Gastroesophageal sphincter (tissue), 4 donors: ENCODE measurements around the gene YPEL1. TPM values are rescaled to one million over a fixed set of nuclear protein-coding genes. Genes with fewer than 3 reads are reported as not detected.

Experiments
- ATAC-seq: fragments of 150-250 bp; one replicate; pipeline ENCODE4 v1.9.1; 2016; ENCODE audit warnings: mild to moderate bottlenecking, moderate library complexity
- H3K27ac ChIP-seq, 4 donors: fragments of 200-600 bp; sonication (generic) in 3 of 4; 1 replicate in 3 of 4; 2 replicates in 1 of 4; pipeline ENCODE4 v1.5.1; 2016 to 2019
- H3K27me3 ChIP-seq: fragments of 200-600 bp; sonication (generic); one replicate; pipeline ENCODE4 v1.5.1; 2019
- H3K36me3 ChIP-seq, 2 donors: fragments of 200-600 bp; sonication (generic); one replicate each; pipeline ENCODE4 v1.5.1; 2019; ENCODE audit warnings: control low read depth in 1 of 2
- H3K4me1 ChIP-seq, 3 donors: fragments of 200-600 bp; sonication (generic); 1 replicate in 2 of 3; 2 replicates in 1 of 3; pipeline ENCODE4 v1.5.1; 2016 to 2019; ENCODE audit warnings: control low read depth in 2 of 3
- H3K4me3 ChIP-seq, 2 donors: fragments of 200-600 bp; sonication (generic); one replicate each; pipeline ENCODE4 v1.5.1; 2019; ENCODE audit warnings: mild to moderate bottlenecking in 1 of 2, moderate library complexity in 1 of 2
- H3K9me3 ChIP-seq, 3 donors: fragments of 200-600 bp; sonication (generic); one replicate each; pipeline ENCODE4 v1.5.1; 2017 to 2019; ENCODE audit warnings: control low read depth in 2 of 3
- EP300 ChIP-seq: sonication (generic); formaldehyde crosslinking; IDR thresholded peaks from one replicate; pipeline ENCODE4 v1.6.1; 2017; ENCODE audit warnings: antibody characterized with exemption, mild to moderate bottlenecking
- POLR2A ChIP-seq, 2 donors: fragments of 450-650 bp; IDR thresholded peaks; one replicate each; pipeline ENCODE4 v1.6.1; 2017; ENCODE audit warnings: antibody characterized with exemption in 2 of 2, mild to moderate bottlenecking in 2 of 2, moderate library complexity in 1 of 2
- POLR2AphosphoS5 ChIP-seq: sonication (generic); formaldehyde crosslinking; IDR thresholded peaks from one replicate; pipeline ENCODE4 v1.6.1; 2017; ENCODE audit warnings: antibody characterized with exemption
- WGBS, 2 donors: methylation state at CpG; one replicate each; pipeline ENCODE4 v1.1.5; 2018; ENCODE audit warnings: low coverage in 1 of 2; 5-methylcytosine and 5-hydroxymethylcytosine counted together
- total RNA-seq, 4 donors: library from RNA; depleted of rRNA; stranded (reverse); fragments of >200 nt; gene quantifications; one replicate each; pipeline ENCODE4 v1.1.0, GENCODE V29; 2016
- TF ChIP-seq, protein P1 (sequence below), 4 experiments: fragments of 200-600 bp in 2 of 4; fragments of 450-650 bp in 2 of 4; sonication (generic) in 1 of 4; IDR thresholded peaks; one replicate each; pipeline ENCODE4 v1.5.1; 2017 to 2019; ENCODE audit warnings: antibody characterized with exemption in 4 of 4, mild to moderate bottlenecking in 2 of 4, moderate library complexity in 2 of 4

The YPEL1 gene
- total RNA-seq, 4 donors from 2014 or later, result 11.6 to 23.1 (median 15.8) TPM

DNA sequence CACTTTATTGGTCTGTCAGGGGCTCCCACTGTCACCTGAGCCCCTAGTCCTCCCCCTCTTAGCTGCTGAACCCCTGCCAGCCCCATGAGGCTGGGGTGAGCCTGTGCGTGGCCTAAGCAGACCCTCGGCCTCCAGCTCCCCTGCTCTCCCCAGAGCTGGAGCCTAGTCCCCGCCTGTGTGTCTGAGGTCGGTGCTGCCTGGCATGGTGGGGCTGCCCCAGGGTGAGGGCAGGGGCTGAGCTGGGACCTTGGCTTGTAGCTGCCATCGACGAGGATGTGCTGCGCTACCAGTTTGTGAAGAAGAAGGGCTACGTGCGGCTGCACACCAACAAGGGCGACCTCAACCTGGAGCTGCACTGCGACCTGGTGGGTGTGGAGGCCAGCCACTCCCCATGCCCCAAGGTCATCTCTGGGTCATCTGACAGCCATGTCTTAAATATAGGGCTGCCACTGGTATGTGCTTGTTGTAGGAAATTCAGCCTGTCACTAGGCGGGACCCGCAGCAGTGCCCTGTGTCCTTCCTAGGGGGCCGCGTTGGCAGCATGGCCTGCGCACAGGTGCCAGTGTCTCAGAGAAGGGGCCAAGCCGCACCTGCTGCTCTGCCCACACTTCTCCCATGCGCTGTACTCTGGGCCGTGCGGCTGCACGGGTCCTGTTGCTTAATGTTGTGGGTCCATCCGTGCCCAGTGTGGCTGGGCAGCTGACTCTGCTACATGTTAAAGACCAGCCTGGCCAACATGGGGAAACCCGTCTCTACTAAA lies 48.8 kb downstream of the YPEL1 start:
- WGBS, 2 donors, result 100% methylated on average over 4 to 5 of the region's 23 CpGs

DNA sequence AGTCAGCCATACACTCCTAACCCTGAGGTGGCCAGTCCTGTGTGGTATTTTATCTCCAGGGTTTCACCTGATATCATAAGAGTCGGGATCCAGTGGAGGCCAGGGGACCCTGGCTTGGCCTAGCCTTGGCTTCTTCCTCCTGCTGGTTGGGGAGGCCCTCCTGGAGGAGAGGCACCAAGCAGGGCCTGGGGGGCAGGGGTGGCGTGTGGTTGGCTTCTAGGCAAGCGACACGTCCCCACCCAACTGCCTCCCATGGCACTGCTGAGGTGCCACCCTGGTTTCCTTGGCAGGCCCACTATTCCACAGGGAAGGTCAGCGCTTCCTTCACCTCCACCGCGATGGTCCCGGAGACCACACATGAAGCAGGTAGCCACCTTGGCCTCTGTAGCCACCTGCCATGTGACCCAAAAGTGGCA lies 49.4 kb downstream of the YPEL1 start:
- ATAC-seq, result no peak
- no peaks in the 10 kb centered on the region for H3K27me3 ChIP-seq
- TF ChIP-seq EP300, result no peak
- no peak for TF ChIP-seq POLR2AphosphoS5
- TF ChIP-seq, protein P1, sequence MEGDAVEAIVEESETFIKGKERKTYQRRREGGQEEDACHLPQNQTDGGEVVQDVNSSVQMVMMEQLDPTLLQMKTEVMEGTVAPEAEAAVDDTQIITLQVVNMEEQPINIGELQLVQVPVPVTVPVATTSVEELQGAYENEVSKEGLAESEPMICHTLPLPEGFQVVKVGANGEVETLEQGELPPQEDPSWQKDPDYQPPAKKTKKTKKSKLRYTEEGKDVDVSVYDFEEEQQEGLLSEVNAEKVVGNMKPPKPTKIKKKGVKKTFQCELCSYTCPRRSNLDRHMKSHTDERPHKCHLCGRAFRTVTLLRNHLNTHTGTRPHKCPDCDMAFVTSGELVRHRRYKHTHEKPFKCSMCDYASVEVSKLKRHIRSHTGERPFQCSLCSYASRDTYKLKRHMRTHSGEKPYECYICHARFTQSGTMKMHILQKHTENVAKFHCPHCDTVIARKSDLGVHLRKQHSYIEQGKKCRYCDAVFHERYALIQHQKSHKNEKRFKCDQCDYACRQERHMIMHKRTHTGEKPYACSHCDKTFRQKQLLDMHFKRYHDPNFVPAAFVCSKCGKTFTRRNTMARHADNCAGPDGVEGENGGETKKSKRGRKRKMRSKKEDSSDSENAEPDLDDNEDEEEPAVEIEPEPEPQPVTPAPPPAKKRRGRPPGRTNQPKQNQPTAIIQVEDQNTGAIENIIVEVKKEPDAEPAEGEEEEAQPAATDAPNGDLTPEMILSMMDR (IDR thresholded peaks at IDR 0.05), result no peak
- no peak for TF ChIP-seq POLR2A (IDR thresholded peaks at IDR 0.05)
- H3K27ac ChIP-seq, result no peak overlapping the region
- H3K4me3 ChIP-seq, result no peak overlapping the region
- 93% methylated on average over 3 of the region's 8 CpGs; no CpG with 5 or more reads in 1 of the 2 donors for WGBS, 2 donors
- peaks cover 0 to 12% (median 0%) of the 10 kb centered on the region in 3 donors for H3K4me1 ChIP-seq
- peaks cover 0 to 97% of the 10 kb centered on the region in 2 donors for H3K36me3 ChIP-seq
- H3K9me3 ChIP-seq, result no peaks in the 10 kb centered on the region

More for the DNA sequence above, 48.8 kb downstream of the YPEL1 start:
- H3K36me3 ChIP-seq, result peaks cover 0 to 97% of the 10 kb centered on the region in 2 donors
- H3K27ac ChIP-seq, result no peak overlapping the region
- TF ChIP-seq, protein P1 (IDR thresholded peaks at IDR 0.05), result no peak
- TF ChIP-seq EP300 (no peak), POLR2A (IDR thresholded peaks at IDR 0.05) (no peak), POLR2AphosphoS5 (no peak)
- H3K9me3 ChIP-seq, result no peaks in the 10 kb centered on the region
- no peak for ATAC-seq
- H3K4me3 ChIP-seq, result no peak overlapping the region
- H3K27me3 ChIP-seq, result no peaks in the 10 kb centered on the region
- peaks cover 0 to 12% (median 0%) of the 10 kb centered on the region in 3 donors for H3K4me1 ChIP-seq

DNA sequence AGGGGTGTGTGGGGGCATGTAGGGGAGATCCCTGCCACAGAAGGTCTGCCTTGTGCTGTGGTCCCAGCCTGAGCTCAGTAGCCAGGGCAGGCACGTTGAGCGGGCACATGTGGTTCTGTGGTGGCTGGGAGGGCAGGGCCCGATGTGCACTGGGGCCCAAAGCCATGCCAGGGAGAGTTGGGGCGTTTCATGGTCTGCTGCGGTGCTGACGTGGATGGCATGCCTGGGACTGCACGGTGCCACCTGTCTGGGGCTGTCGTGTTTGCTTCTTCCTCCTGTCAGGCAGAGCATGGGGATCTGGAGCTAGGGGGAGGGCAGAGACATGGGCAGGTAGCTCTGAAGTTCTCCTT lies 50.5 kb downstream of the YPEL1 start:
- TF ChIP-seq POLR2AphosphoS5 (no peak), EP300 (no peak), POLR2A (IDR thresholded peaks at IDR 0.05) (no peak)
- TF ChIP-seq, protein P1 (IDR thresholded peaks at IDR 0.05), result no peak
- Histone ChIP-seq H3K9me3 (no peaks in the 10 kb centered on the region), H3K27ac (no peak overlapping the region), H3K27me3 (no peaks in the 10 kb centered on the region), H3K4me1 (peaks cover 0 to 6% (median 0%) of the 10 kb centered on the region in 3 donors), H3K4me3 (no peak overlapping the region), H3K36me3 (peaks cover 0 to 92% of the 10 kb centered on the region in 2 donors)
- no peak for ATAC-seq
- 96% methylated on average over 4 of the region's 8 CpGs; no CpG with 5 or more reads in 1 of the 2 donors for WGBS, 2 donors

DNA sequence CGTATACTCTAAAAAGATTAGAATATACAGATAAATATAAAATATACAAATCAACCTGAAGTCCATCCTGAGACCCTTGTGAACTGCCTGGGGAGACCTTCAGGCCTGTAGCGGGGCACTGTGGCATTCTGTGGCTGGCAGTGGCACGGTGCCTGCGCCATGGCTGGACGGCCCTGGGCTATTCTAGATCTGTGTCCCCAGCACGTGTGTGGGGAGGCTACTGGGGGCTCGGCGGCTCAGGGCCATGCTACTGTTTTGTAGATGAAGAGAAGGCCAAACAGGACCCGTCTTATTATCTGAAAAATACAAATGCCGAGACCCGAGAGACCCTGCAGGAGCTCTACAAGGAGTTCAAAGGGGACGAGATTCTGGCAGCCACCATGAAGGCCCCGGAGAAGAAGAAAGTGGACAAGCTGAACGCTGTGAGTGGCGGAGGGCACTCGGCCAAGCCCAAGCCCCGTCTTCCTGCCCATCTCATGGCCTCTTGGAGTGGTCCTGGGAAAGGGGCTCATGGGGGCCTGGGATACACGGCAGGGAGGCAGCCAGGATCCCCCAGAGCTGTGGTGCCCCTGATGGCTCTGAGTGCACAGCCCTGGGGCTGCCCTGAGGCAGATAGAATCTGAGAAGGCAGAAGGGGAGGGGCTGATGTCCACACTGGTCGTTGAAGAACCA lies 51.0 kb downstream of the YPEL1 start:
- H3K27me3 ChIP-seq, result no peaks in the 10 kb centered on the region
- ATAC-seq, result no peak
- no peak for TF ChIP-seq EP300
- TF ChIP-seq POLR2A (IDR thresholded peaks at IDR 0.05), result no peak
- H3K4me3 ChIP-seq, result no peak overlapping the region
- peaks cover 0 to 88% of the 10 kb centered on the region in 2 donors for H3K36me3 ChIP-seq
- no peaks in the 10 kb centered on the region for H3K9me3 ChIP-seq
- peaks cover 0 to 1% (median 0%) of the 10 kb centered on the region in 3 donors for H3K4me1 ChIP-seq
- 86 to 87% methylated on average over 4 to 8 of the region's 19 CpGs for WGBS, 2 donors
- H3K27ac ChIP-seq, result no peak overlapping the region

DNA sequence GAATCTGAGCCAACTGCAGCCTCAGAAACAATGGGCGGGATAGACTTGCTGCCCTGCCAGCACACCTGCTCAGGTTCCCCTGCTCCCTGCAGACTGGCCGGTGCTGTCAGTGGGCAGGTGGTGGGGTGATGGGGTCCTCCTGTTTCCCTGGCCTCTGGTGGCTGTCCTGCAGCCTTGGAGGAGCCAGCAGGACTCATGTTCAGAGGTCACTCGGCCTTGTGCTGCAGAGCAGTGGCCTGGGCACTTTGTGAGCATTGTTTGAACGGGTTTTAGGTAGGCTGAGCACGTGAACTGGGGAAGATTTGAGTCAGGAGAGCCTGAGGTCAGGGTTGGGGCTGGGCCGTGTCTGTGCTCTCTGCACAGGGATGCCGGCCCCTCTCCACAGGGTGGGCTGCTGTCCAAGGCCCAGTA lies 52.2 kb downstream of the YPEL1 start:
- WGBS, 2 donors, result 96% methylated on average over 4 of the region's 7 CpGs; no CpG with 5 or more reads in 1 of the 2 donors
- no peak overlapping the region for H3K27ac ChIP-seq
- ATAC-seq, result no peak
- no peaks in the 10 kb centered on the region for H3K9me3 ChIP-seq
- H3K4me3 ChIP-seq, result no peak overlapping the region
- H3K27me3 ChIP-seq, result no peaks in the 10 kb centered on the region
- no peak for TF ChIP-seq POLR2AphosphoS5
- no peak for TF ChIP-seq POLR2A (IDR thresholded peaks at IDR 0.05)
- TF ChIP-seq, protein P1 (IDR thresholded peaks at IDR 0.05), result no peak
- TF ChIP-seq EP300, result no peak
- H3K36me3 ChIP-seq, result peaks cover 0 to 86% of the 10 kb centered on the region in 2 donors
- H3K4me1 ChIP-seq, result no peaks in the 10 kb centered on the region
